GM19468 (cell line): ENCODE results near the gene KRT74.

Experiments
- ATAC-seq: cut with Tn5 transposase; IDR thresholded peaks from one replicate; pipeline ENCODE4 v1.9.1; 2021; ENCODE audit warnings: mild to moderate bottlenecking, moderate library complexity, moderate number of reproducible peaks; ENCODE audit not compliant: unreplicated experiment; ENCODE audit errors: extremely low read depth

The KRT74 gene

DNA sequence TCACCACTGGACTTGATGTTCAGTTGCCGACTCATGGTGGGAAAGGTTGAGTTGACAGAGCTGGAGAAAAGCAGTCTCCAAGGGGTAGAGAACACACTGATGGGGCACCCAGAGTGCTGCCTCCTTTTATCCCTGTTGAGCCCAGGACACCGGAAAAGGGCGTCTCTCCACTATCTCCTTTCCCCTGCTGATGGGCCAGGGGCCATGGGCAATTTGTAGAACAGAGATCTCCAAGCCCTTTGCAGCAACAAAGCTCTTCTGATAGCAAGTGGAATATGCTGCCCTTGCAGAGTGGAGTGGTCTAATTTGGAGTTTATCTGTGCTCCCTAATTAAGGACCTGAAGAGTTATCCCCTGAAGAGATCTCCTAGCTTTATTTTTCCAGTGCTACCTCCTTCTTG is at the start of gene KRT74:
KRT74 (minus strand) TSS at position 101 of the 400 bp plus-strand sequence; CDS start at position 35, 66 bp downstream.
- no peak for ATAC-seq

DNA sequence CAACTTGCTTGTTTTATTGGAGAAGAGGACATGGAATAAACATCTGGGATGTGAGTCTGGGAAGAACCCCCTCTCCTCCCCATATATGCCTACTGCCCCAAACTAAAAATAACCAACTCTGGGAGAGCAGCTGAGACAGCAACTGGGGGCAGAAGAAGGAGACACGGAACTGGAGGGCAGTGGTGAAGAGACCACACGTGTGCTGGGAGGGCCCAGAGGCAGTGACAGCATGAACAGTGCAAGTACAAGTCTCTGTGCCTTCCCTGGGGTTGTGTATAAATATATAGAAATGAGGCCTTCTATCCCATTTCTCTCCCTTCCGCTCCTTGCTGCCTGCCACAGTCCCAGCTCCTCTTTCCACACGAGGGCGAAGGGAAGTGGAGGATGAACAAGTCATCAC is 48.7 kb upstream of the KRT74 start:
- ATAC-seq = no peak

DNA sequence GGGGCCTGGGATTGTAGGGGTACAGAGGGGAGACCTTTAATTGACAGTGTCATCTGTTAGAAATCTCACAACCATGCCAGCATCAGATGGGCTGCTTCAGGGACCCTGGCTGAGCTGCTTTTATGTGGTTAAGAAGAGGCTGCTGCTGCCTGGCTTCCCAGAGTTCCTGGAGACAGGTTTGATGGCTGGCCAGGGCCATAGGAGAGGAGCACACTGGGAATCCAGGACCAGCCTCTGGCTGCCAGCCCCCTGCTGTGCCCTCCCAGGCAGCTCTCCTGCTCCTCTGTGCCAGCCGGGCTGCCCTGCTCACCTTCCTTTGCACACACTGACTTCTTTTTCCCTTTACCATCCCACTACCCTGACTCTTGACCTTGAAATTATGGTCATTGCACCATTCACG is 45.2 kb upstream of the KRT74 start:
- ATAC-seq = no peak

DNA sequence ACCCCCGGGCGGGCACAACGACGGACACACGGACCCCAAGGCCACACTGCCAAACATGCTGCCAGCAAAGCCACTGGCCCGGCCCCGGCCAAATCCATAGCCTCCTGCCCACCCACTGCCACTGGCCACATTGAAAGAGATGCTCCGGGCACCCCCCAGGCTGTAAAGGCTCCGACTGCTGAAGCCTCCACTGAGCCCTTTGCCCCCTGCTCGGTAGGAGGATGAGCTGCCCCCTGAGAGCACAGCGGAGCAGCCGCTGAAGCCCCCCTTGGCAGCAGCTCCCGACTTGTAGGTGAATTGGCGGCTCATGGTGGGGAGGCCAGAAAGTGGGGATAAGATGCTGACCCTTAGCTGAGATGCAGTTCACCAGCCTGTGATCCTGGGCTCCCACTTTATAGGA is 44.6 kb upstream of the KRT74 start, which contains the start of gene KRT73:
KRT73 (minus strand) TSS at position 344 of the 400 bp plus-strand sequence; CDS start at position 309, 35 bp downstream.
- ATAC-seq = no peak

DNA sequence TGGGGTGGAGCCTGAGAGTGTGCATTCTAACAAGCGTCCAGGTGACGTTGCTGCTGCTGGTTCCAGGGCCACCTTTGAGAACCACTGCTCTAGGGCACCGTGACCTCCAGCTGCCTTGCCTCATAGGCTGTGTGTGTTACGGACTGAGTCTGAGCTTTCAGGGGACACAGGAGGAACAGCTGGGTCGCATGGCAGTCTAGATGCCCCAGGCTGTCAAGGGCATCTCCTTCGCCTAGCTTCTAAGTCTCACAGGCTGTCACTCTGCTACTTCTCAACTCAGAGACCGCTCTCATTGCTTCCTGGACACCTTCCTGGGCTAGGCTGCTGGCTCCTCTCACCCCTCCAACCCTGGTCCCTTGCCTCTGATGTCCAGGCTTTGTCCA is 43.8 kb upstream of the KRT74 start:
- no peak for ATAC-seq

GRCh38 chr12:52616680-52617402 is 43.2 kb upstream of the KRT74 start:
- ATAC-seq = no peak

DNA sequence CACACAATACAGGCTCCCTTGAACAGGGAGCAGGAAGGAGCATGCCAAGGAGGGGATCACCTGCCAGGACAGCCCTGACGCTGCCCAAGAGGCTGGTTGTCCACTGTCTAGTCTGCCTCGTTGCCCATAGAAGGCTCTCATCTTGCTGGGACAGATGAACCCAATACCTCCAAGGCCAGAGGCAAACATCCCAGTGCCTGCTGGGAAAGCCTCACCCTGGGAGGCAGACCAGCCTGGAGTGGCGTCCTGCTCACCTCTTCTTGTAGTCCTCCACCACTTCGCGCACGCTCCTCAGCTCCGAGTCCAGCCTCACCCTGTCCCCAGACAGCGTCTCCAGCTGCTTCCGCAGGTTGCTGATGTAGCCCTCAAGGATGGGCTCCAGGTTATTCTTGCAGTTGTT is 42.3 kb upstream of the KRT74 start:
- ATAC-seq = no peak

DNA sequence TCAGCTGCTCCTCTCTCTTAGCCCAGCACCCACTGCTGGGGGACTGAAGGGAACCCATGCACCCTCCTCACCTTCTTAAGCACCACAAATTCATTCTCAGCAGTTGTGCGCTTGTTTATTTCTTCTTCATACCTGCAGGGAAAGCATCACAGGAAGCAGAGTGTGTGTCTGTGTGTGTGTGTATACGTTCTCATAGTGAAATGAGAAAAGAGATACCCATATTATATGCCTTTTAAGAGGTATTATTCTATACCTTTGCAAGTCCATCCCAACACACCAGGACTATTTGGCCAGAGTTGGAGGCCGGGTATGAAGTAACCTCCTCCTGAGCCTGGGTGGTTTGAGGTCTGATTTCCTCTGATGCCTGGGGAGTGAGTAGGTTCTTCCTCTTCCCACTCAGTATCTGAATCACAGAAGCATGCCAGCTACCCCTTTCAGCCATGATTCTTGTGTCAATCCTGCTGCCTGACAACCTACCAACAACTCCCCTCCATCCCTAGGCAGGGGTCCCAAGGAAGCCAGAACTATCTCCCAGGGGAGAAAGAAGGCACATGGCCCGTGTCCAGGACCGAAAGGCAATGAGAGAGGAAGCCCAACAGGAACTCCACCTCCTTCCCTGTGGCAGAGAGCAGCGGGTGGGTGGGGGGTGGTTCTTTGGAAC is 41.7 kb upstream of the KRT74 start:
- no peak for ATAC-seq

DNA sequence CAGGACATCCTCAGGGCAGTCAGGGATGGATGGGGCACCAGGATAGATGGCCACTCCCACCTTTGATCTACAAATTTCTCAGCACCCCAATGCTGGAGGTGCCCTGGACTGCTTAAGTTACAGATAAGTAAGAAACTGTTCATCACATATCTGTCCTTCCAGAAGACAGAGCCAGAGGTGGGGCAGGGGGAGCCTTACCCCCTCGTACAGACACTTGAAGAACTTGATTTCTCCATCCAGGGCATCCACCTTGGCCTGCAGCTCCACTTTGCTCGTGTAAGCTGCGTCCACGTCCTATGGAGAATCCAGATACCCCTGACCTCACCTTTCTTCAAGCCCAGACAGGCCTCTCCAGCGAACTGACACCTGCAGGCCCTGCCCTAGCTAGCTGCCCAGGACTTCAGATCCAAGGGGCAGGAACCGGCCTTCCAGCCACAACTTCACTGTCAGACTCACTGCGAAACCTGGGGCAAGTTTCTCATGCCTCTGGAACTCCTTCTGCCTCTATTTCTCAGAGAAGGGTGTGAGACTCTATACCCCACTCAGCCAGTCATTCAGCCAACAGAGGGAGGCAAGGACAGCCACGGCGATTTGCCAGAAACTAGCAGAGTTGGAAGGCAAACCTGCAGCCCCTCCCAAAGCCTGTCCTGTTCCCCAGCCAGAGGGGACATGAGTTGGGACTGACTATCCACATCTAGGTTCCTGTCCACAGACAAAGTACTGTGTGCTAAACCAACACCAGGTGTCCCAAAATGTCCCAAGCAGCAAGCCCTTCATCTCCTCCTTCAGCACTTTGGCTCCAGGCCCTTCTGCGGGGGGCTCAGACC is 41.0 kb upstream of the KRT74 start:
- ATAC-seq = no peak

GRCh38 chr12:52613384-52614030 is 39.9 kb upstream of the KRT74 start:
- no peak for ATAC-seq

GRCh38 chr12:52612431-52613383 is 39.1 kb upstream of the KRT74 start:
- ATAC-seq = no peak

- no peak for ATAC-seq
Measured at GRCh38 chr12:52611080-52611468, 37.4 kb upstream of the KRT74 start.

DNA sequence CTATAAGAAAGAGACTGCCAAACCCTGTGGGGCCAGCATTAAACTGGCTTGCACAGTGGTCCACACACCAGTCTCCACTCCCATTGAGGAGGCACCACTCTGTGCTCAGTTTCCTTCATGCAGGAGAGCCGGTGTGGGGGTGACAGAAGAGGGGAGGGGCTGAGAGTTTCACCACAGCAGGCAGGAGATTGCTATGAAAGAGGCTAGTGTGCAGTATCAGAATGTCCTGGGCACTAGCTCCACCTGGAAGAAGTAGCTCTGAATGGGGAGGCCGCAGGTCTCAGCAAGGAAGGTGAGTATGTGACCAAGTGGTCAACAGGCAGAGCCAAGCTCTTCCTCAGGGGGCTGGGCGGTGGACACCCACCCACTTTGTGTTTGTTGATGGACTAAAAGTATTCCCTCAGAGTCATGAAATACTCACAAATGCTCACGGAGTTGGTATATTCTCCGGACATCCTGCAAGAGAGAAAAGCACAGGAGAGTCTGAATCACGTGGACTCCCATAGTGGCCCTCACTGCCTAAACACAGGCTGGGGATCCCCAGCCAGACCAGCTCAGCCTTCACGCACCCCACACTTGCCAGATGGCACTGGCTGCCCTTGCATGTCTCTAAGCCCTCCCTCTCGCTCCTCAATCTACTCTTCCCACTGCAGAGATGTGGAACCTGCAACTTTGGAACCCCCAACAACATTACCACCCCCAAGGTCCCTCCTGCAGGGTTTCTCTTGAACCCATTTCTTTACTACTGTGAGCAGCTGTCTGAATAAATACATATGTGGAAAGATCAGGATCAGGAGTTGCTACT is 35.4 kb upstream of the KRT74 start:
- no peak for ATAC-seq

GRCh38 chr12:52608161-52608560 is 34.5 kb upstream of the KRT74 start:
- ATAC-seq = no peak

DNA sequence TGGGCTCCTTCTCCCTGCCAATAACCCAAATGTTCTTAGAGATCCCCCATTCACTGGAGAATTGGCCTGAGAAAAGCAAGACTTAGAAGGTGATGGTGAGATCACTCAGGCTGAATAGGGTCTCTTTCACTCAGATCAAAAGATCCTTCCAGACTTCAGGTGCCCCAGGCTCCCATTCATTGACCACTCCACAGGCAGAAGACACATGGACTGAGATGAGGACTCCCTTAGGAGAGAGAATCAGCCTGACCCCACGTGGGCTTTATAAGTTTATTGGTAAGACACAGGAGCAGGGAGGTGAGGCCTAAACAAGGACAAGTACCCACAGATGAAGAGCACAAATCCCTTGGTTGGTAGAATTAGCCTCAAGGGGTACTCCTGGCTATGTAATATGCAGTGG is 33.7 kb upstream of the KRT74 start:
- no peak for ATAC-seq

- ATAC-seq = no peak
Measured at GRCh38 chr12:52606581-52607218, 33.1 kb upstream of the KRT74 start.

DNA sequence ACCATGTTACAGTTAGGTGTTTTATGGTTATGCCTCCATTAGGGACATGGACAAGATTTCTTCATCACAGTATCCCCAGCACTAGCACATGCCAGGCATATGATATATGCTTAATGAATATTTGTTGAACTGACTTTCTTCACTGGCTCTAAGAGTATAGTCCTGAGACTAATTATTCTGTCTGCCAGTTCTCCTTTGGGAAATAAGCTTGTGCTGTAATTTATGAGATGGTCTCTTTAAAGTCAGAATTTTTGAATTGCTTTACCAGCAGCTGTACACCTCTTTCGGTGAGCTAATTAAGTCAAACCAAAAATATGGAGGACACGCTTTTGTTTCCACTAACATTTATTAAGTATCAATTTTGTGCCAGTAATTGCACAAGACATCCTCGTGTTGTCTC is 32.5 kb upstream of the KRT74 start:
- no peak for ATAC-seq

DNA sequence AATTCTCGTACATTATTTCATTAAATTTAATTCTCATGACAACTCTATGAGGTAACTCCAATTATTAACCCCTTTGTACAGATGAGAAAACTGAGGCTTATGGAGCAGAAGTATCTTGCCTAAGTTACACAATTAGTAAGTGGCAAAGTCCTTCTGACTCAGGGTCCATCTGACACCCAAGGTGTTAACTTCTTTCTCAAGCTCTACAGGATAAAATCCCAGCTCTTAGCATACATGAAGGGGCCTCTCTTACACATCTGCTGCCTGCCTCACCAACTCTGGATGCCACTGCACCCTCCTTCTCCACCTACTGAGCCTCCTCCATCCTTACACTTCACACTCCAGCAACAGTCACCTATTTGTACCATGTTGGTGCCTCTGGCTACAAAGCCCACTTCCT is 31.9 kb upstream of the KRT74 start:
- ATAC-seq = no peak
